ENCODE data around the gene GABRB3.

GRCh38 chr15:26690778-26691177 is 82.1 kb downstream of the GABRB3 start:
- TF ChIP-seq KLF8 (tag by site-specific recombination; IDR thresholded peaks at IDR 0.05) (no peak), OSR2 (tag by site-specific recombination; IDR thresholded peaks at IDR 0.05) (no peak), ZNF324 (tag by site-specific recombination; IDR thresholded peaks at IDR 0.05) (no peak), SP2 (tag by site-specific recombination; IDR thresholded peaks at IDR 0.05) (no peak), ZBTB7A (tag by site-specific recombination; IDR thresholded peaks at IDR 0.05; ENCODE audit: low read depth) (no peak), ZNF639 (tag by site-specific recombination; IDR thresholded peaks at IDR 0.05) (no peak)
- TF ChIP-seq, protein P1, sequence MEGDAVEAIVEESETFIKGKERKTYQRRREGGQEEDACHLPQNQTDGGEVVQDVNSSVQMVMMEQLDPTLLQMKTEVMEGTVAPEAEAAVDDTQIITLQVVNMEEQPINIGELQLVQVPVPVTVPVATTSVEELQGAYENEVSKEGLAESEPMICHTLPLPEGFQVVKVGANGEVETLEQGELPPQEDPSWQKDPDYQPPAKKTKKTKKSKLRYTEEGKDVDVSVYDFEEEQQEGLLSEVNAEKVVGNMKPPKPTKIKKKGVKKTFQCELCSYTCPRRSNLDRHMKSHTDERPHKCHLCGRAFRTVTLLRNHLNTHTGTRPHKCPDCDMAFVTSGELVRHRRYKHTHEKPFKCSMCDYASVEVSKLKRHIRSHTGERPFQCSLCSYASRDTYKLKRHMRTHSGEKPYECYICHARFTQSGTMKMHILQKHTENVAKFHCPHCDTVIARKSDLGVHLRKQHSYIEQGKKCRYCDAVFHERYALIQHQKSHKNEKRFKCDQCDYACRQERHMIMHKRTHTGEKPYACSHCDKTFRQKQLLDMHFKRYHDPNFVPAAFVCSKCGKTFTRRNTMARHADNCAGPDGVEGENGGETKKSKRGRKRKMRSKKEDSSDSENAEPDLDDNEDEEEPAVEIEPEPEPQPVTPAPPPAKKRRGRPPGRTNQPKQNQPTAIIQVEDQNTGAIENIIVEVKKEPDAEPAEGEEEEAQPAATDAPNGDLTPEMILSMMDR (tag by site-specific recombination; IDR thresholded peaks at IDR 0.05) = no peak
- TF ChIP-seq, protein P2, sequence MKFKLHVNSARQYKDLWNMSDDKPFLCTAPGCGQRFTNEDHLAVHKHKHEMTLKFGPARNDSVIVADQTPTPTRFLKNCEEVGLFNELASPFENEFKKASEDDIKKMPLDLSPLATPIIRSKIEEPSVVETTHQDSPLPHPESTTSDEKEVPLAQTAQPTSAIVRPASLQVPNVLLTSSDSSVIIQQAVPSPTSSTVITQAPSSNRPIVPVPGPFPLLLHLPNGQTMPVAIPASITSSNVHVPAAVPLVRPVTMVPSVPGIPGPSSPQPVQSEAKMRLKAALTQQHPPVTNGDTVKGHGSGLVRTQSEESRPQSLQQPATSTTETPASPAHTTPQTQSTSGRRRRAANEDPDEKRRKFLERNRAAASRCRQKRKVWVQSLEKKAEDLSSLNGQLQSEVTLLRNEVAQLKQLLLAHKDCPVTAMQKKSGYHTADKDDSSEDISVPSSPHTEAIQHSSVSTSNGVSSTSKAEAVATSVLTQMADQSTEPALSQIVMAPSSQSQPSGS (tag by site-specific recombination; IDR thresholded peaks at IDR 0.05; ENCODE audit: low read depth) = no peak
- TF ChIP-seq, protein P3, sequence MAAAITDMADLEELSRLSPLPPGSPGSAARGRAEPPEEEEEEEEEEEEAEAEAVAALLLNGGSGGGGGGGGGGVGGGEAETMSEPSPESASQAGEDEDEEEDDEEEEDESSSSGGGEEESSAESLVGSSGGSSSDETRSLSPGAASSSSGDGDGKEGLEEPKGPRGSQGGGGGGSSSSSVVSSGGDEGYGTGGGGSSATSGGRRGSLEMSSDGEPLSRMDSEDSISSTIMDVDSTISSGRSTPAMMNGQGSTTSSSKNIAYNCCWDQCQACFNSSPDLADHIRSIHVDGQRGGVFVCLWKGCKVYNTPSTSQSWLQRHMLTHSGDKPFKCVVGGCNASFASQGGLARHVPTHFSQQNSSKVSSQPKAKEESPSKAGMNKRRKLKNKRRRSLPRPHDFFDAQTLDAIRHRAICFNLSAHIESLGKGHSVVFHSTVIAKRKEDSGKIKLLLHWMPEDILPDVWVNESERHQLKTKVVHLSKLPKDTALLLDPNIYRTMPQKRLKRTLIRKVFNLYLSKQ (tag by site-specific recombination; IDR thresholded peaks at IDR 0.05; ENCODE audit: borderline replicate concordance) = no peak
- TF ChIP-seq, protein P4, sequence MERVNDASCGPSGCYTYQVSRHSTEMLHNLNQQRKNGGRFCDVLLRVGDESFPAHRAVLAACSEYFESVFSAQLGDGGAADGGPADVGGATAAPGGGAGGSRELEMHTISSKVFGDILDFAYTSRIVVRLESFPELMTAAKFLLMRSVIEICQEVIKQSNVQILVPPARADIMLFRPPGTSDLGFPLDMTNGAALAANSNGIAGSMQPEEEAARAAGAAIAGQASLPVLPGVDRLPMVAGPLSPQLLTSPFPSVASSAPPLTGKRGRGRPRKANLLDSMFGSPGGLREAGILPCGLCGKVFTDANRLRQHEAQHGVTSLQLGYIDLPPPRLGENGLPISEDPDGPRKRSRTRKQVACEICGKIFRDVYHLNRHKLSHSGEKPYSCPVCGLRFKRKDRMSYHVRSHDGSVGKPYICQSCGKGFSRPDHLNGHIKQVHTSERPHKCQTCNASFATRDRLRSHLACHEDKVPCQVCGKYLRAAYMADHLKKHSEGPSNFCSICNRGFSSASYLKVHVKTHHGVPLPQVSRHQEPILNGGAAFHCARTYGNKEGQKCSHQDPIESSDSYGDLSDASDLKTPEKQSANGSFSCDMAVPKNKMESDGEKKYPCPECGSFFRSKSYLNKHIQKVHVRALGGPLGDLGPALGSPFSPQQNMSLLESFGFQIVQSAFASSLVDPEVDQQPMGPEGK (tag by site-specific recombination; IDR thresholded peaks at IDR 0.05) = no peak

Data from HEK293 (cell line).